Gastrocnemius medialis (tissue), 4 donors: ENCODE measurements around the gene FAM171A1.

Source experiments
- CTCF ChIP-seq, 5 experiments: fragments of 450-650 bp in 3 of 5; fragments of 200-600 bp in 2 of 5; sonication (generic) in 2 of 5; IDR thresholded peaks in 4 of 5; conservative IDR thresholded peaks in 1 of 5; 1 replicate in 4 of 5; 2 replicates in 1 of 5; pipeline ENCODE4 v1.5.1; 2016 to 2019; ENCODE audit warnings: antibody characterized with exemption in 5 of 5, mild to moderate bottlenecking in 3 of 5, moderate library complexity in 3 of 5
- POLR2A ChIP-seq, 2 donors: fragments of 450-650 bp; IDR thresholded peaks; one replicate each; pipeline ENCODE4 v1.6.1; 2017; ENCODE audit warnings: antibody characterized with exemption in 2 of 2, mild to moderate bottlenecking in 2 of 2, moderate library complexity in 2 of 2

GRCh38 chr10:15228426-15228825, 142.7 kb downstream of the FAM171A1 start:
- TF ChIP-seq POLR2A (IDR thresholded peaks at IDR 0.05) = no peak
- no peak for TF ChIP-seq CTCF (IDR thresholded peaks at IDR 0.05 in 4 of 5, conservative IDR thresholded peaks at IDR 0.05 in 1 of 5)
